DOHH2 (cell line): ENCODE results near the gene P2RX3.
A peak's percentile ranks its signal among the peaks of the same experiment; 100 is the strongest.

Source experiments
- H3F3A ChIP-seq: fragments of 200-600 bp; sonication (generic), shearing (Covaris generic); 2 replicates; pipeline ENCODE4 v1.6.0; 2016; ENCODE audit warnings: antibody characterized with exemption, mild to moderate bottlenecking; ENCODE audit not compliant: control insufficient read depth, insufficient read depth
- H3K27ac ChIP-seq: fragments of 200-600 bp; sonication (generic); 2 replicates; pipeline ENCODE4 v1.5.1; 2014; ENCODE audit warnings: low read depth, mild to moderate bottlenecking, low read length, moderate library complexity
- H3K27me3 ChIP-seq: fragments of 200-600 bp; sonication (generic); 2 replicates; pipeline ENCODE4 v1.6.1; 2014; ENCODE audit warnings: mild to moderate bottlenecking, low read length, mixed read lengths; ENCODE audit not compliant: control insufficient read depth
- H3K36me3 ChIP-seq: fragments of 200-600 bp; sonication (generic); 2 replicates; pipeline ENCODE4 v1.6.1; 2014; ENCODE audit warnings: mild to moderate bottlenecking, low read length, moderate library complexity, mixed read lengths; ENCODE audit not compliant: control insufficient read depth
- H3K4me1 ChIP-seq: fragments of 200-600 bp; sonication (generic); 2 replicates; pipeline ENCODE4 v1.6.1; 2014; ENCODE audit warnings: mild to moderate bottlenecking, low read length, mixed read lengths; ENCODE audit not compliant: control insufficient read depth
- H3K4me2 ChIP-seq: fragments of 200-600 bp; sonication (generic); 2 replicates; pipeline ENCODE4 v1.6.0; 2014; ENCODE audit warnings: mild to moderate bottlenecking, low read length, moderate library complexity
- H3K4me3 ChIP-seq: fragments of 200-600 bp; sonication (generic); 2 replicates; pipeline ENCODE4 v1.5.1; 2014; ENCODE audit warnings: mild to moderate bottlenecking, low read length, mixed read lengths
- H3K79me2 ChIP-seq: fragments of 200-600 bp; sonication (generic); 2 replicates; pipeline ENCODE4 v1.6.1; 2014; ENCODE audit warnings: mild to moderate bottlenecking, low read length, mixed read lengths; ENCODE audit not compliant: control insufficient read depth
- H3K9me2 ChIP-seq: fragments of 200-600 bp; sonication (generic); replicated peaks from 2 replicates; pipeline ENCODE4 v1.6.1; 2014; ENCODE audit warnings: mild to moderate bottlenecking, low read length, mixed read lengths; ENCODE audit not compliant: control insufficient read depth
- H3K9me3 ChIP-seq: fragments of 200-600 bp; sonication (generic); 2 replicates; pipeline ENCODE4 v1.6.1; 2014; ENCODE audit warnings: antibody characterized with exemption, low read length, mixed read lengths; ENCODE audit not compliant: control insufficient read depth, insufficient read depth
- H4K20me1 ChIP-seq: fragments of 200-600 bp; sonication (generic); 2 replicates; pipeline ENCODE4 v1.6.0; 2014; ENCODE audit warnings: low read depth, mild to moderate bottlenecking, antibody characterized with exemption, low read length, moderate library complexity; ENCODE audit not compliant: control insufficient read depth, insufficient read depth
- EZH2phosphoT487 ChIP-seq: fragments of 200-600 bp; sonication (generic); IDR thresholded peaks from 2 replicates; pipeline ENCODE4 v1.6.1; 2017; ENCODE audit warnings: borderline replicate concordance, mild to moderate bottlenecking, antibody characterized with exemption, low read length, moderate library complexity, mixed read lengths
- TF ChIP-seq, protein P1 (sequence below): fragments of 200-600 bp; sonication (generic); IDR thresholded peaks from one replicate; pipeline ENCODE4 v1.5.1; 2014; ENCODE audit warnings: antibody characterized with exemption, mild to moderate bottlenecking, low read depth, low read length; ENCODE audit not compliant: poor library complexity, severe bottlenecking

The P2RX3 gene

DNA sequence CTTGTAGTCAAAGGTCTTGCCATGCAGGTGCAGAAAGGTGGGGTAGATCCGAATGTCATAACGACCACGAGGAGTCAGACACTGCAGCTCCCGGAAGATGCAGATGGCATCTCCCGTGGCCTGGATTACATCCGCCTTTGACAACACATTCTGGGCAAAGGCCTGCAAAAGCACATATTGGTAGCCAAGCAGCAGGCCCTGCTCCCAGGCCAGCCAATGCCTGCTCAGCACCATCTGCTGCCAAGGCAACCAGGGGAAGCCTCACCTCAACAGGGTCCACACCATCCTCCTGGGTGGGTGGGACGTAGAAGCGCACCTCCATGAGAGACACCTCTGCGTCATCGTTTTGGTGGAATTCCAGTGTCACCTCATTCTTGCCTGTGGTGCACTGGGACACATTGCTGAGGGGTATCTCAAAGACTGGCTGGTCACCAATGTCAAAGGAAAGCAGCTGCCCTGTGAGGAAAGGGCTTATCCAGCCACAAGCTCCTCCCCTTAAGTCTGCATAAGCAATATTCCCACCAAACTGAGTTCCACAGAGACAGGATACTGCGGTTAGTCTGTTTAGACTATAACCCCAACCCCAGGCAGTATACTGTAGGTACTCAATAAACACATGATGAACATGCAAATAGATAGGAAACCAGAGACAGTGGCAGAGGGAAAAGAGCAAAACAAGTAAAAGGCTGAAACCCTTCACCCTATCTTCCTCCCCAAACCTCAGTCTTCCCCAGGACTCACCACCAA is 5.3 kb upstream of the P2RX3 start:
- Histone ChIP-seq H3K4me2 (0 out of 2 replicates have a peak overlapping the region, but pooled peaks have one; percentile 98), H3K9me2 (no peaks in the 10 kb centered on the region), H3K4me3 (no peak overlapping the region), H3K9me3 (no peaks in the 10 kb centered on the region), H4K20me1 (no peaks in the 10 kb centered on the region), H3F3A (no peaks in the 10 kb centered on the region), H3K36me3 (peaks cover 76% of the 10 kb centered on the region), H3K27ac (no peak overlapping the region), H3K27me3 (no peaks in the 10 kb centered on the region), H3K79me2 (peaks cover 51% of the 10 kb centered on the region), H3K4me1 (peaks cover 27% of the 10 kb centered on the region)
- TF ChIP-seq, protein P1, sequence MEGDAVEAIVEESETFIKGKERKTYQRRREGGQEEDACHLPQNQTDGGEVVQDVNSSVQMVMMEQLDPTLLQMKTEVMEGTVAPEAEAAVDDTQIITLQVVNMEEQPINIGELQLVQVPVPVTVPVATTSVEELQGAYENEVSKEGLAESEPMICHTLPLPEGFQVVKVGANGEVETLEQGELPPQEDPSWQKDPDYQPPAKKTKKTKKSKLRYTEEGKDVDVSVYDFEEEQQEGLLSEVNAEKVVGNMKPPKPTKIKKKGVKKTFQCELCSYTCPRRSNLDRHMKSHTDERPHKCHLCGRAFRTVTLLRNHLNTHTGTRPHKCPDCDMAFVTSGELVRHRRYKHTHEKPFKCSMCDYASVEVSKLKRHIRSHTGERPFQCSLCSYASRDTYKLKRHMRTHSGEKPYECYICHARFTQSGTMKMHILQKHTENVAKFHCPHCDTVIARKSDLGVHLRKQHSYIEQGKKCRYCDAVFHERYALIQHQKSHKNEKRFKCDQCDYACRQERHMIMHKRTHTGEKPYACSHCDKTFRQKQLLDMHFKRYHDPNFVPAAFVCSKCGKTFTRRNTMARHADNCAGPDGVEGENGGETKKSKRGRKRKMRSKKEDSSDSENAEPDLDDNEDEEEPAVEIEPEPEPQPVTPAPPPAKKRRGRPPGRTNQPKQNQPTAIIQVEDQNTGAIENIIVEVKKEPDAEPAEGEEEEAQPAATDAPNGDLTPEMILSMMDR, result no peak
- no peak for TF ChIP-seq EZH2phosphoT487

GRCh38 chr11:57335023-57335342 is 3.2 kb upstream of the P2RX3 start:
- Histone ChIP-seq H3K9me3 (no peaks in the 10 kb centered on the region), H3K27ac (peak overlapping the region; percentile 60), H3K27me3 (no peaks in the 10 kb centered on the region), H3K4me2 (peak overlapping the region; percentile 98), H3K9me2 (no peaks in the 10 kb centered on the region), H3K4me3 (peak overlapping the region; percentile 97), H4K20me1 (no peaks in the 10 kb centered on the region), H3K36me3 (peaks cover 55% of the 10 kb centered on the region), H3K79me2 (peaks cover 51% of the 10 kb centered on the region), H3K4me1 (peaks cover 21% of the 10 kb centered on the region), H3F3A (no peaks in the 10 kb centered on the region)
- no peak for TF ChIP-seq EZH2phosphoT487
- TF ChIP-seq, protein P1, result no peak

DNA sequence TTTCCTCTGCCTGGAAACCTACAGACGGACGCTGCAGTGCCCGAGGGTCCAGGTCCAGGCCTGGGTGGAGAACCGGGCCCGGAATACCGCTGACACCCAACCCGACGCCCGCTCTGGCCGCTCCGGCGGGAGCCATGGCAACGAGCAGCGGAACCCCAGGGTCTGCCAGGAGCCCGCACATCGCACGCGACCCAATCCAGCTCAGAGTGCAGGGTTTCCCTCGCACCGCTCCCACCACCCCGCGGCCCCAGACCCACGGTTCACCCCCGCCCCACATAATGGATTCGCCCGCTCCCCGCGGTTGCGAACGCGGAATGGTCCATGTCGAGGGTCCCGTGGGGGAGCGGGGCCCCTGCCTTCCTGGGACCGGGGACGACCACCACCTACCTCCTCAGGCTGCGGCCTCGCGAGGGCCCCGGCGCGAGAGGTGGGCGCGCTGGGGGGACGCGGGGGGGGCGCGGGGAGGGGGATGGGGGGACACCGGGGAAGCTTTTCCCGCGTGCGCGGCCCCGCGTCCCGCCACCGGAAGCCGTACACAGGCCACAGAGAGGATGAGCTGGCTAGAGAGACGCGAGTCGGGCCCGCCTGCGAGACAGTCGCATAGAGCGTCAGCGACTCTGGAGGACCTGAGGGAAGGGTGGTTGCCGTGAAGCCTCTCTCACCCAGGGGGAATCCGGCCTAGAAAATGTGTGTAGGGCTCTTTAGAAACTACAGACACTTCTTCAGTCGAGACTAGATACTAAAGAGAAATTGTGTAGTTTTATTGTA is 2.6 kb upstream of the P2RX3 start, which contains the start of gene SSRP1:
SSRP1 (minus strand) TSS at position 550 of the 768 bp plus-strand sequence. CDS start 771 bp downstream, outside the sequence.
- Histone ChIP-seq H3K79me2 (peaks cover 51% of the 10 kb centered on the region), H4K20me1 (no peaks in the 10 kb centered on the region)

More for the DNA sequence above, 2.6 kb upstream of the P2RX3 start, which contains the start of gene SSRP1:
- H3K36me3 ChIP-seq, result peaks cover 50% of the 10 kb centered on the region
- no peaks in the 10 kb centered on the region for H3K27me3 ChIP-seq
- no peak for TF ChIP-seq EZH2phosphoT487
- TF ChIP-seq, protein P1, result no peak
- peak within 1 kb of the TSS; percentile 98 for H3K4me2 ChIP-seq
- H3K27ac ChIP-seq, result peak within 1 kb of the TSS; percentile 60
- H3K9me2 ChIP-seq, result no peaks in the 10 kb centered on the region
- H3K4me1 ChIP-seq, result peaks cover 21% of the 10 kb centered on the region
- peak within 1 kb of the TSS; percentile 97 for H3K4me3 ChIP-seq
- H3F3A ChIP-seq, result no peaks in the 10 kb centered on the region
- no peaks in the 10 kb centered on the region for H3K9me3 ChIP-seq
